ENCODE results near the gene QRICH1. TPM values are rescaled to one million over a fixed set of nuclear protein-coding genes. Genes with fewer than 3 reads are reported as not detected.
A peak's percentile ranks its signal among the peaks of the same experiment; 100 is the strongest.

QRICH1 gene
- total and polyA plus RNA-seq, 2 of the 13 experiments (the other 11 are each of a cell fraction or from before 2014, with no cell fraction given): 52.6 to 102 TPM

DNA sequence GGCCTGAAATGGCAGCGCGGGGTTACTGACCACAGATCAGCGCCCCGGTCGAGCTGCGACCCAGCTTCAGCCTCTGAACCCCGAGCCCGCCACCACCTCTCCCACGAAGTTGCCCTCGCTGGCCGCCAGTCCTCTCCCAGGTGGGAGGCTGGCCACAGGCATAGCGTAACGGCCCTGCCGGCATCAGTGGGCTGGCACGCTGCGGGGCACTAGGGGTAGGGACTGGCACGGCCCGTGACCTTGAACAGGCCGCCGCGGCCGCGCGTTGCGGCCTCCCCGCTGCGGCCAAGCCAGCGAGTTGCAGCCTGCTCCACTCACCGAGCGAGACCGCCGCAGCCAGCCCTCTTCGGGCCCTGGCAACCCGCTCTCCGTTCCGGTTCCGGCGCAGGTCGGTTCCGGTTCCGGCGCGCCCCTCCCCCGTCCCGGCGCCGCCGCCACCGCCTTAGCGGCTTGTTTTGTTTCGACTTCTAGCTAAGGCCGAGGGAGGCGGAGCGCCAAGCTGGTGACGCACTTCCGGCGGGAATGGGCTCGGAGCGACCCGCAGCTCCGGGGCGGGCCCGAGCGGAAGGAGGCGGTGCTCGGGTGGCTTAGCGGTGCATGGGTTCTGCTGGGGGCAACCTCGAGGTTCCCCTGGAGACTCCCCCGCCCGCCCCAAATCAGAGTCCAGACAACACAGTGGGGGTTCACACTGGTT lies 26.7 kb upstream of the QRICH1 start, which contains the start of gene USP19 (continued):
- no peak for TF ChIP-seq MYPOP (CRISPR knock-in tag; IDR thresholded peaks at IDR 0.05)
- TF ChIP-seq ZBTB49 (CRISPR knock-in tag; IDR thresholded peaks at IDR 0.05; ENCODE audit: borderline replicate concordance): no peak
- TF ChIP-seq ETS1 (CRISPR knock-in tag; IDR thresholded peaks at IDR 0.05): no peak
- TF ChIP-seq, protein P1, sequence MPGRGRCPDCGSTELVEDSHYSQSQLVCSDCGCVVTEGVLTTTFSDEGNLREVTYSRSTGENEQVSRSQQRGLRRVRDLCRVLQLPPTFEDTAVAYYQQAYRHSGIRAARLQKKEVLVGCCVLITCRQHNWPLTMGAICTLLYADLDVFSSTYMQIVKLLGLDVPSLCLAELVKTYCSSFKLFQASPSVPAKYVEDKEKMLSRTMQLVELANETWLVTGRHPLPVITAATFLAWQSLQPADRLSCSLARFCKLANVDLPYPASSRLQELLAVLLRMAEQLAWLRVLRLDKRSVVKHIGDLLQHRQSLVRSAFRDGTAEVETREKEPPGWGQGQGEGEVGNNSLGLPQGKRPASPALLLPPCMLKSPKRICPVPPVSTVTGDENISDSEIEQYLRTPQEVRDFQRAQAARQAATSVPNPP (CRISPR knock-in tag; IDR thresholded peaks at IDR 0.05): 0 out of 2 replicates have a peak, but pooled peaks have one; percentile 40
- TF ChIP-seq ZNF337 (CRISPR knock-in tag; IDR thresholded peaks at IDR 0.05; ENCODE audit: borderline replicate concordance, low read depth): no peak
- TF ChIP-seq ZMAT3 (CRISPR knock-in tag; conservative IDR thresholded peaks at IDR 0.05): peak; percentile 78; the same call in 1 of the 2 replicates
- TF ChIP-seq, protein P2, sequence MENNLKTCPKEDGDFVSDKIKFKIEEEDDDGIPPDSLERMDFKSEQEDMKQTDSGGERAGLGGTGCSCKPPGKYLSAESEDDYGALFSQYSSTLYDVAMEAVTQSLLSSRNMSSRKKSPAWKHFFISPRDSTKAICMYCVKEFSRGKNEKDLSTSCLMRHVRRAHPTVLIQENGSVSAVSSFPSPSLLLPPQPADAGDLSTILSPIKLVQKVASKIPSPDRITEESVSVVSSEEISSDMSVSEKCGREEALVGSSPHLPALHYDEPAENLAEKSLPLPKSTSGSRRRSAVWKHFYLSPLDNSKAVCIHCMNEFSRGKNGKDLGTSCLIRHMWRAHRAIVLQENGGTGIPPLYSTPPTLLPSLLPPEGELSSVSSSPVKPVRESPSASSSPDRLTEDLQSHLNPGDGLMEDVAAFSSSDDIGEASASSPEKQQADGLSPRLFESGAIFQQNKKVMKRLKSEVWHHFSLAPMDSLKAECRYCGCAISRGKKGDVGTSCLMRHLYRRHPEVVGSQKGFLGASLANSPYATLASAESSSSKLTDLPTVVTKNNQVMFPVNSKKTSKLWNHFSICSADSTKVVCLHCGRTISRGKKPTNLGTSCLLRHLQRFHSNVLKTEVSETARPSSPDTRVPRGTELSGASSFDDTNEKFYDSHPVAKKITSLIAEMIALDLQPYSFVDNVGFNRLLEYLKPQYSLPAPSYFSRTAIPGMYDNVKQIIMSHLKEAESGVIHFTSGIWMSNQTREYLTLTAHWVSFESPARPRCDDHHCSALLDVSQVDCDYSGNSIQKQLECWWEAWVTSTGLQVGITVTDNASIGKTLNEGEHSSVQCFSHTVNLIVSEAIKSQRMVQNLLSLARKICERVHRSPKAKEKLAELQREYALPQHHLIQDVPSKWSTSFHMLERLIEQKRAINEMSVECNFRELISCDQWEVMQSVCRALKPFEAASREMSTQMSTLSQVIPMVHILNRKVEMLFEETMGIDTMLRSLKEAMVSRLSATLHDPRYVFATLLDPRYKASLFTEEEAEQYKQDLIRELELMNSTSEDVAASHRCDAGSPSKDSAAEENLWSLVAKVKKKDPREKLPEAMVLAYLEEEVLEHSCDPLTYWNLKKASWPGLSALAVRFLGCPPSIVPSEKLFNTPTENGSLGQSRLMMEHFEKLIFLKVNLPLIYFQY (CRISPR knock-in tag; IDR thresholded peaks at IDR 0.05; ENCODE audit: borderline replicate concordance): peak; percentile 96
- no peak for TF ChIP-seq PHB2 (IDR thresholded peaks at IDR 0.05; ENCODE audit: partially characterized antibody)
- TF ChIP-seq ZBTB4 (CRISPR knock-in tag; IDR thresholded peaks at IDR 0.05; ENCODE audit: borderline replicate concordance): no peak
- no peak for TF ChIP-seq ZNF329 (CRISPR knock-in tag; IDR thresholded peaks at IDR 0.05; ENCODE audit: low read depth)
- TF ChIP-seq NBN (conservative IDR thresholded peaks at IDR 0.05): no peak
- TF ChIP-seq KDM5A (IDR thresholded peaks at IDR 0.05; ENCODE audit: borderline replicate concordance, low read length): peak; percentile 82
- no peak for TF ChIP-seq KLF12 (CRISPR knock-in tag; IDR thresholded peaks at IDR 0.05; ENCODE audit: borderline replicate concordance)
- TF ChIP-seq HNRNPH1 (optimal IDR thresholded peaks at IDR 0.05; ENCODE audit: low read depth, low read length): no peak

Data from HepG2 (cell line).